ENCODE measurements around the gene AP2M1. TPM values are rescaled to one million over a fixed set of nuclear protein-coding genes. Genes with fewer than 3 reads are reported as not detected.

Gene AP2M1
- polyA plus RNA-seq, 1 donor (not counting 4 experiments of a cell fraction or from before 2014, with no cell fraction given) = 431 TPM

GRCh38 chr3:184184546-184185230 lies 10.0 kb downstream of the AP2M1 start:
- no peak overlapping the region for H3K4me2 ChIP-seq (ENCODE audit: control insufficient read depth, extremely low read depth, insufficient read depth, low read depth, low read length)
- H2AFZ ChIP-seq (ENCODE audit: control insufficient read depth, low read length) = no peak overlapping the region
- H3K27ac ChIP-seq (ENCODE audit: control insufficient read depth, insufficient read depth, low read length) = no peak overlapping the region
- DNase-seq (ENCODE audit: low read depth, low spot score) = no peak
- H3K4me1 ChIP-seq (ENCODE audit: control insufficient read depth, extremely low read depth, insufficient read depth, low read length) = peaks cover 15% of the 10 kb centered on the region
- dilution Hi-C loops (cut with MboI; ENCODE audit: extremely low pct_ligation_motif_present, low sequenced_read_pairs) = no loop called here
- FAIRE-seq = no peak
- H3K9me3 ChIP-seq (ENCODE audit: control insufficient read depth, low read depth, low read length) = no peaks in the 10 kb centered on the region
- H3K36me3 ChIP-seq (ENCODE audit: control insufficient read depth in 2 of 2, extremely low read depth in 1 of 2, insufficient read depth in 2 of 2, low read length in 2 of 2) = peaks cover 58% of the 10 kb centered on the region in 2 experiments
- no peak for TF ChIP-seq EZH2 (IDR thresholded peaks at IDR 0.05; ENCODE audit: low read length)
- TF ChIP-seq CTCF (optimal IDR thresholded peaks at IDR 0.05 in 1 of 3, IDR thresholded peaks at IDR 0.05 in 1 of 3, conservative IDR thresholded peaks at IDR 0.05 in 1 of 3; ENCODE audit: extremely low read depth in 1 of 3, insufficient read depth in 2 of 3, low read length in 3 of 3) = no peak
- H3K4me3 ChIP-seq (ENCODE audit: control insufficient read depth in 2 of 3, extremely low read depth in 1 of 3, insufficient read depth in 2 of 3, low read depth in 1 of 3, low read length in 3 of 3) = no peak overlapping the region
- no peaks in the 10 kb centered on the region for H3K27me3 ChIP-seq (ENCODE audit: control insufficient read depth, extremely low read depth, insufficient read depth, low read length)
- H3K79me2 ChIP-seq (ENCODE audit: control insufficient read depth, insufficient read depth, low read length) = peaks cover 36% of the 10 kb centered on the region
- no peak overlapping the region for H3K9ac ChIP-seq (ENCODE audit: control insufficient read depth, extremely low read depth, insufficient read depth, low read length)
- H3K9me1 ChIP-seq (ENCODE audit: control insufficient read depth, extremely low read depth, insufficient read depth, low read length) = no peaks in the 10 kb centered on the region
- no peaks in the 10 kb centered on the region for H4K20me1 ChIP-seq (ENCODE audit: control insufficient read depth, extremely low read depth, insufficient read depth, low read length)

GRCh38 chr3:184185461-184186183 lies 11.0 kb downstream of the AP2M1 start:
- FAIRE-seq (peak; percentile 41), DNase-seq (ENCODE audit: low read depth, low spot score) (peak; percentile 93)
- H3K4me1 ChIP-seq (ENCODE audit: control insufficient read depth, extremely low read depth, insufficient read depth, low read length) = peaks cover 15% of the 10 kb centered on the region
- H3K27ac ChIP-seq (ENCODE audit: control insufficient read depth, insufficient read depth, low read length) = peak overlapping the region; percentile 84
- H3K4me3 ChIP-seq (ENCODE audit: control insufficient read depth in 2 of 3, extremely low read depth in 1 of 3, insufficient read depth in 2 of 3, low read depth in 1 of 3, low read length in 3 of 3) = peak overlapping the region; percentile 63 to 90 (median 90)
- H3K4me2 ChIP-seq (ENCODE audit: control insufficient read depth, extremely low read depth, insufficient read depth, low read depth, low read length) = peak overlapping the region; percentile 84
- peak overlapping the region; percentile 82 for H2AFZ ChIP-seq (ENCODE audit: control insufficient read depth, low read length)
- TF ChIP-seq EZH2 (IDR thresholded peaks at IDR 0.05; ENCODE audit: low read length) (no peak), CTCF (optimal IDR thresholded peaks at IDR 0.05 in 1 of 3, IDR thresholded peaks at IDR 0.05 in 1 of 3, conservative IDR thresholded peaks at IDR 0.05 in 1 of 3; ENCODE audit: extremely low read depth in 1 of 3, insufficient read depth in 2 of 3, low read length in 3 of 3) (no peak)
- no peaks in the 10 kb centered on the region for H3K9me3 ChIP-seq (ENCODE audit: control insufficient read depth, low read depth, low read length)
- no peaks in the 10 kb centered on the region for H3K27me3 ChIP-seq (ENCODE audit: control insufficient read depth, extremely low read depth, insufficient read depth, low read length)
- dilution Hi-C loops (cut with MboI; ENCODE audit: extremely low pct_ligation_motif_present, low sequenced_read_pairs) = no loop called here
- H3K79me2 ChIP-seq (ENCODE audit: control insufficient read depth, insufficient read depth, low read length) = peaks cover 39% of the 10 kb centered on the region
- peak overlapping the region; percentile 82 for H3K9ac ChIP-seq (ENCODE audit: control insufficient read depth, extremely low read depth, insufficient read depth, low read length)
- no peaks in the 10 kb centered on the region for H4K20me1 ChIP-seq (ENCODE audit: control insufficient read depth, extremely low read depth, insufficient read depth, low read length)
- H3K36me3 ChIP-seq (ENCODE audit: control insufficient read depth in 2 of 2, extremely low read depth in 1 of 2, insufficient read depth in 2 of 2, low read length in 2 of 2) = peaks cover 53 to 54% of the 10 kb centered on the region in 2 experiments
- H3K9me1 ChIP-seq (ENCODE audit: control insufficient read depth, extremely low read depth, insufficient read depth, low read length) = no peaks in the 10 kb centered on the region
